Cardiac muscle cell (in vitro differentiated cells and primary cell): ENCODE measurements around the gene PIM2. TPM values are rescaled to one million over a fixed set of nuclear protein-coding genes. Genes with fewer than 3 reads are reported as not detected.

Experiments used
- DNase-seq, 2 donors: peaks; one replicate each; pipeline versions ENCODE4 v3.0.0 to v3.0.0-alpha.2; 2010 to 2017; ENCODE audit warnings: low read depth in 1 of 2, low spot score in 1 of 2
- H3K27ac ChIP-seq: fragments of 200-600 bp; sonication (generic); 2 replicates; pipeline ENCODE4 v1.5.1; 2016
- H3K27me3 ChIP-seq: fragments of 200-600 bp; sonication (generic); 2 replicates; pipeline ENCODE4 v1.6.0; 2016; ENCODE audit warnings: control low read depth
- H3K36me3 ChIP-seq: fragments of 200-600 bp; sonication (generic); 2 replicates; pipeline ENCODE4 v1.5.1; 2016; ENCODE audit warnings: control low read depth
- H3K4me1 ChIP-seq: fragments of 200-600 bp; sonication (generic); 2 replicates; pipeline ENCODE4 v1.8.1; 2017; ENCODE audit warnings: low read depth, mild to moderate bottlenecking, mixed run types
- H3K4me3 ChIP-seq: fragments of 200-600 bp; sonication (generic); 2 replicates; pipeline ENCODE4 v1.5.1; 2016; ENCODE audit warnings: mild to moderate bottlenecking
- H3K9me3 ChIP-seq: fragments of 200-600 bp; sonication (generic); 2 replicates; pipeline ENCODE4 v1.5.1; 2017; ENCODE audit warnings: low read depth, mild to moderate bottlenecking, control low read depth
- polyA plus RNA-seq: library from polyadenylated mRNA; unstranded; fragments of >200 nt; fragmentation: Nextera tagmentation; extraction: Ambion mirVana; gene quantifications from 2 replicates; pipeline ENCODE4 v1.2.1, GENCODE V29; 2016
- total RNA-seq: library from RNA; depleted of rRNA; stranded (reverse); fragments of >200 nt; gene quantifications from 2 replicates; pipeline ENCODE4 v1.2.3, GENCODE V29; 2016
- TF ChIP-seq, protein P1 (sequence below): IDR thresholded peaks from 2 replicates; pipeline ENCODE4 v1.5.1; 2012; ENCODE audit warnings: low read depth, mild to moderate bottlenecking, low read length

The PIM2 gene
- total and polyA plus RNA-seq, 2 experiments from 2014 or later = 20.7 to 25.2 TPM

DNA sequence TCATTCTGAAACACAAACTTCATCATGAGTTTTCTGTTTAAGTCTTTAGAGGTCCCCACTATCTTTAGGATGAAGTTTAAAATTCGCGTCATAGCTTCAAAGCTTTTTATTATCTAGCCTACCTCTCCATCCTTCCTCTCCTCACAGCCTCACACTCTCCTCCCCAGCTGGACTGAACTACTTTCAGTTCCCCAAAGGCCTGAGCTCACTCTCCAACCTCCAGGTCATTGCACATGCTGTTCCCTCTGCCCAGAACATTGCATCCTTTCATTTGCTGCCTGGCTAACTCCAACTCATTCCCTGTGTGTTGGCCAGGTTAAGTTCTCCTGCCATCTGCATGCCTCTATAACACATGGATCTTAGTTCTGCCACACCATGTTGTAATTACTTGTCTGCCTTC is 41.5 kb upstream of the PIM2 start:
- TF ChIP-seq, protein P1, sequence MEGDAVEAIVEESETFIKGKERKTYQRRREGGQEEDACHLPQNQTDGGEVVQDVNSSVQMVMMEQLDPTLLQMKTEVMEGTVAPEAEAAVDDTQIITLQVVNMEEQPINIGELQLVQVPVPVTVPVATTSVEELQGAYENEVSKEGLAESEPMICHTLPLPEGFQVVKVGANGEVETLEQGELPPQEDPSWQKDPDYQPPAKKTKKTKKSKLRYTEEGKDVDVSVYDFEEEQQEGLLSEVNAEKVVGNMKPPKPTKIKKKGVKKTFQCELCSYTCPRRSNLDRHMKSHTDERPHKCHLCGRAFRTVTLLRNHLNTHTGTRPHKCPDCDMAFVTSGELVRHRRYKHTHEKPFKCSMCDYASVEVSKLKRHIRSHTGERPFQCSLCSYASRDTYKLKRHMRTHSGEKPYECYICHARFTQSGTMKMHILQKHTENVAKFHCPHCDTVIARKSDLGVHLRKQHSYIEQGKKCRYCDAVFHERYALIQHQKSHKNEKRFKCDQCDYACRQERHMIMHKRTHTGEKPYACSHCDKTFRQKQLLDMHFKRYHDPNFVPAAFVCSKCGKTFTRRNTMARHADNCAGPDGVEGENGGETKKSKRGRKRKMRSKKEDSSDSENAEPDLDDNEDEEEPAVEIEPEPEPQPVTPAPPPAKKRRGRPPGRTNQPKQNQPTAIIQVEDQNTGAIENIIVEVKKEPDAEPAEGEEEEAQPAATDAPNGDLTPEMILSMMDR = no peak
- Histone ChIP-seq H3K9me3 (no peaks in the 10 kb centered on the region), H3K27me3 (no peaks in the 10 kb centered on the region), H3K4me3 (no peak overlapping the region), H3K4me1 (peaks cover 18% of the 10 kb centered on the region), H3K27ac (peak overlapping the region; percentile 89), H3K36me3 (no peaks in the 10 kb centered on the region)
- DNase-seq = no peak

DNA sequence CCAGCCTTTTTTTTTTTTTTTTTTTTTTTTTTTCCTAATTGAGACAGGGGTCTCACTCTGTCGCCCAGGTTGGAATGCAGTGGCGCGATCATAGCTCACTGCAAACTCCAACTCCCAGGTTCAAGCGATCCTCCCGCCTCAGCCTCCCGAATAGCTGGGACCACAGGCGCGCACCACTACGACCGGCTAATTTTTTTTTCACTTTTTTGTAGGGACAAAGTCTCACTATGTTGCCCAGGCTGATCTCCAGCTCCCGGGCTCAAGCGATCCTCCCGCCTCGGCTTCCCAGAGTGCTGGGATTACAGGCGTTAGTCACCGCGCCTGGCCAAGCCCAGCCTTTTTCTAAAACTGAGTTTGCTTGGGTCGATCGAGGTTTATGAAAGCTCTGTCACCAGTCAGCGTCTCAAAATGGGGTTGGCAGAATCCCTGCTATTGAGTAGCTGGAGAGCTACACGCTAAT is 39.8 kb upstream of the PIM2 start:
- TF ChIP-seq, protein P1 = no peak
- peak; percentile 9 to 67 for DNase-seq
- H3K36me3 ChIP-seq = no peaks in the 10 kb centered on the region
- no peaks in the 10 kb centered on the region for H3K9me3 ChIP-seq
- peak overlapping the region; percentile 100 for H3K27ac ChIP-seq
- H3K4me1 ChIP-seq = peaks cover 18% of the 10 kb centered on the region
- H3K27me3 ChIP-seq = no peaks in the 10 kb centered on the region
- H3K4me3 ChIP-seq = peak overlapping the region; percentile 23

DNA sequence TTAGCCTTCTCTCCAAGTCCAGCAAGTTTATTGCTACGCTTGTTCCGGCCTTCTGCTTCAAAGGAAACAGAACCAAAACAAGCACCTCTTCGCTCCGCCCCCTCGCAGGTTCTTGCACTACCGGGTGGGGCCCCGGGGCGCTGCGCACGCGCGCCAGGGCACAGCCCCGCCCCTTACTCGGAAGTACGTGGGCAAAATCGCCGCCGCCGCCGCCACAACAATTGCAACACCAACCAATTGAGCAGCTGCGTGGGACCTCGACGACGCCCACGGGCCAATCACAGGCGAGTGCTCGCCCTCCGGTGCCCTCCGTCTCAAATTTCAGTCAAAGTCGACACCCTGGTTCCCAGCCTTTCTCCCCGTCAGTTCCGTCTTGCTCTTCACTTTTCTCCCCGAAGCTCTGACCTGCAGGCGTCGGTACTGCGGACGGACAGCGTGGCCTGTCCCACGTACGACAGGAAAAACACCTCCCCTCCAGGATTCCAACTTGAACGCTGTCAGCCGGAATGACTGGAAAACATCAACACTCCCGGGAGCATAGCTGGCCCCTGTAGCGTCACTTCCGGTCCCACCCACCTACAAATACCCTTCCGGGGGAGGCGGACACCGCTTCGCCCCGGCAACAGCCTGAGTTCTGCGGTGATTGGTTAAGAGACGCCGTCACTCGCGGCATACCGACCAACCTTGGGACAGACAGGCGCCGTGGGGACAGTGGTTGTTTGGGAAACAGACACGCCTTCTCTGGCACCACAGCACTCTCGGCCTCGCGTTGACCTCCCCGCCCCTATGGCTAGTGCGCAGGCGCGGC is 39.2 kb upstream of the PIM2 start:
- H3K4me1 ChIP-seq = peaks cover 18% of the 10 kb centered on the region
- H3K27me3 ChIP-seq = no peaks in the 10 kb centered on the region
- H3K27ac ChIP-seq = peak overlapping the region; percentile 100
- H3K9me3 ChIP-seq = no peaks in the 10 kb centered on the region
- TF ChIP-seq, protein P1 = no peak
- peak; percentile 98 to 99 for DNase-seq
- H3K4me3 ChIP-seq = peak overlapping the region; percentile 69
- no peaks in the 10 kb centered on the region for H3K36me3 ChIP-seq

DNA sequence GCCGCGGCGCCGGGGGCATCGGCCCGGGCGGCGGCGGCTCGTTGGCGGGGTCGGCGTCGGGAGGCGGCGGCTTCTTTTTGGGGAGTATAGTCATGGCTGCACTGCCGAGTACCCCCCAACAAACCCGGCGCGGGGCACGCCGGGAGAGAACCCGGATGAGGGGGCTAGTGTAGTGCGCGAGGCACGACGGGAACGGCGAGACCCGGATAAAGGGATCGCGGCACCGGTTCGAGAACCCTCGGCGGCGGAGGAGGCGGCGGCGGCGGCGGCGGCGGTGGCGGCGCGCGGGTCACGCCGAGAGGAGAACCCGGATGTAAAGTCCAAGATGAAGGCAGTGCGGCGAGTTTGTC is 38.6 kb upstream of the PIM2 start, which contains the start of gene OTUD5:
Gene OTUD5 (minus strand): TSS at position 131 of the 350 bp plus-strand sequence. CDS start 37 bp downstream, at position 94.
- Histone ChIP-seq H3K4me3 (peak within 1 kb of the TSS; percentile 69), H3K4me1 (peaks cover 16% of the 10 kb centered on the region)
- DNase-seq = no peak

DNA sequence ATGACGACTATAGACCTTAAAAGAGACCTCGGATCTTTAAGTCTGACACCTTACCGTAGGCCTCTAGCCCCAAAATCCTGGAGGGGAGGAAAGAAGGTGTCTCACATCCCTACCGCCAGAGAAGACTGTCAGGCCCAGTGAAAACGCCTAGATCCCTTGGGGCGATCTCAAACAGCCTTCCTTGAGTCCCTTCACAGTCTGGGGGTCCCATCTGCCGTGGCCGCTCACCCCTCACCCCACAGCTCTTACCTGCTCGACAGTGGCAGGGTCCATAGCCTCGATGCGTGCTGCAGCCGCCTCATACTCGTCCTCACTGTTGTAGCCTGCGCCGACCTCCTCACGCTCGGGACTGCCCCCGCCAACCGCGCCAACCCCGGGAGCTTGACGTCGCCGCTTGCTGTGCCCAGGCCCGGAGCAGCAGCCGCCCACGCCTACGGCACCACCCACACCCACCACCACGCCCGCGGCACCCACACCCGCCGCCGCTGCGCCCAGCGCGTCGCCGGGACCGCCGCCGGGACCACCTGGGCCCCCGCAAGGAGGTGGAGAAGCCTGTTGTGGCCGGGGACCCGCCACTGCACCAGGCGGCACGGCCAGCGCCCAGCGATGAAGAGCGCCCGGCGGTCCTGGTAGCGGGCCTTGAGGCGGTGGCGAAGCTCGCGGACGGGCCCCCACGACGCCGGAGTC is 38.0 kb upstream of the PIM2 start:
- Histone ChIP-seq H3K4me3 (peak overlapping the region; percentile 69), H3K36me3 (no peaks in the 10 kb centered on the region), H3K27me3 (no peaks in the 10 kb centered on the region), H3K27ac (peak overlapping the region; percentile 100), H3K9me3 (no peaks in the 10 kb centered on the region), H3K4me1 (peaks cover 10% of the 10 kb centered on the region)
- peak; percentile 6 to 15 for DNase-seq
- TF ChIP-seq, protein P1 = no peak

More for the DNA sequence above, 38.6 kb upstream of the PIM2 start, which contains the start of gene OTUD5:
- TF ChIP-seq, protein P1 = no peak
- Histone ChIP-seq H3K27me3 (no peaks in the 10 kb centered on the region), H3K27ac (peak within 1 kb of the TSS; percentile 100), H3K9me3 (no peaks in the 10 kb centered on the region), H3K36me3 (no peaks in the 10 kb centered on the region)
